ENCODE results near the gene KRTAP4-12. TPM values are rescaled to one million over a fixed set of nuclear protein-coding genes. Genes with fewer than 3 reads are reported as not detected.
"Not testable (repeated sequence)": the region's sequence is repeated elsewhere in the genome, so short reads cannot be mapped to it uniquely, and the experiment has no call there.

The KRTAP4-12 gene
- total RNA-seq, 2 experiments from 2014 or later: not detected

GRCh38 chr17:41163828-41164227 is 39.8 kb upstream of the KRTAP4-12 start:
- H3K9me3 Mint-ChIP-seq: no peaks in the 10 kb centered on the region
- H3K9me3 ChIP-seq (ENCODE audit: control insufficient read depth in 1 of 2, insufficient read depth in 1 of 2, low read length in 2 of 2): no peaks in the 10 kb centered on the region
- no peak overlapping the region for H3K27ac Mint-ChIP-seq
- intact Hi-C loops (cut with DNase I, micrococcal nuclease): no loop called here
- H3K4me1 Mint-ChIP-seq (ENCODE audit: low read depth): no peaks in the 10 kb centered on the region
- no peak overlapping the region for H3K27ac ChIP-seq (ENCODE audit: low read depth in 1 of 2, low read length in 2 of 2)
- no peak overlapping the region for H3K4me3 ChIP-seq (ENCODE audit: low read length)
- DNase-seq (no peak), ATAC-seq (ENCODE audit: poor library complexity) (no peak)
- H3K27me3 ChIP-seq (ENCODE audit: control insufficient read depth in 1 of 2, insufficient read depth in 2 of 2, low read length in 2 of 2): peaks cover 0 to 3% of the 10 kb centered on the region in 2 experiments
- no peaks in the 10 kb centered on the region for H3K36me3 Mint-ChIP-seq (ENCODE audit: low read depth)
- no peak for TF ChIP-seq CTCF (IDR thresholded peaks at IDR 0.05)
- ChIA-PET CTCF (no interaction called here), POLR2A (no interaction called here)
- peaks cover 10% of the 10 kb centered on the region for H3K27me3 Mint-ChIP-seq
- H3K36me3 ChIP-seq (ENCODE audit: insufficient read depth, low read length): no peaks in the 10 kb centered on the region
- H3K4me3 Mint-ChIP-seq: no peak overlapping the region
- no peaks in the 10 kb centered on the region for H3K4me1 ChIP-seq (ENCODE audit: insufficient read depth, low read length)

GRCh38 chr17:41160648-41161047 is 36.7 kb upstream of the KRTAP4-12 start, which contains the start of gene KRTAP4-4:
KRTAP4-4 (minus strand) TSS chr17:41160748; CDS start chr17:41160691, 57 bp downstream.
- Histone ChIP-seq H3K4me1 (ENCODE audit: insufficient read depth, low read length) (no peaks in the 10 kb centered on the region), H3K4me3 (ENCODE audit: low read length) (no peak within 1 kb of the TSS), H3K36me3 (ENCODE audit: insufficient read depth, low read length) (no peaks in the 10 kb centered on the region), H3K27ac (ENCODE audit: low read depth in 1 of 2, low read length in 2 of 2) (no peak within 1 kb of the TSS), H3K27me3 (ENCODE audit: control insufficient read depth in 1 of 2, insufficient read depth in 2 of 2, low read length in 2 of 2) (peaks cover 0 to 3% of the 10 kb centered on the region in 2 experiments), H3K9me3 (ENCODE audit: control insufficient read depth in 1 of 2, insufficient read depth in 1 of 2, low read length in 2 of 2) (no peaks in the 10 kb centered on the region)
- Mint-ChIP-seq H3K9me3 (no peaks in the 10 kb centered on the region), H3K27ac (no peak within 1 kb of the TSS), H3K4me1 (ENCODE audit: low read depth) (no peaks in the 10 kb centered on the region), H3K27me3 (peaks cover 18% of the 10 kb centered on the region), H3K4me3 (no peak within 1 kb of the TSS), H3K36me3 (ENCODE audit: low read depth) (no peaks in the 10 kb centered on the region)
- intact Hi-C loops (cut with DNase I, micrococcal nuclease): no loop called here
- ATAC-seq (ENCODE audit: poor library complexity) (no peak), DNase-seq (no peak)
- ChIA-PET POLR2A (interaction anchor here (1.4 kb wide), 1 partner anchor 148 kb away, joined by 3 read pairs; no protein-coding TSS in a partner anchor), CTCF (no interaction called here)
- TF ChIP-seq CTCF (IDR thresholded peaks at IDR 0.05): no peak

GRCh38 chr17:41160190-41160589 is 36.2 kb upstream of the KRTAP4-12 start:
- DNase-seq; ATAC-seq (ENCODE audit: poor library complexity); H3K4me1 Mint-ChIP-seq (ENCODE audit: low read depth); intact Hi-C loops (cut with DNase I, micrococcal nuclease); CTCF ChIA-PET; H3K27ac ChIP-seq (ENCODE audit: low read depth in 1 of 2, low read length in 2 of 2); H3K4me1 ChIP-seq (ENCODE audit: insufficient read depth, low read length); H3K36me3 ChIP-seq (ENCODE audit: insufficient read depth, low read length); H3K4me3 ChIP-seq (ENCODE audit: low read length); H3K27me3 ChIP-seq (ENCODE audit: control insufficient read depth in 1 of 2, insufficient read depth in 2 of 2, low read length in 2 of 2); H3K9me3 ChIP-seq (ENCODE audit: control insufficient read depth in 1 of 2, insufficient read depth in 1 of 2, low read length in 2 of 2); H3K4me3 Mint-ChIP-seq; H3K36me3 Mint-ChIP-seq (ENCODE audit: low read depth); H3K27ac Mint-ChIP-seq; H3K9me3 Mint-ChIP-seq: not testable (repeated sequence)
- peaks cover 20% of the 10 kb centered on the region for H3K27me3 Mint-ChIP-seq
- POLR2A ChIA-PET: interaction anchor here (1.4 kb wide), 1 partner anchor 148 kb away, joined by 3 read pairs; no protein-coding TSS in a partner anchor

GRCh38 chr17:41153856-41154255 is 29.9 kb upstream of the KRTAP4-12 start:
- no peaks in the 10 kb centered on the region for H3K4me1 ChIP-seq (ENCODE audit: insufficient read depth, low read length)
- ATAC-seq (ENCODE audit: poor library complexity): no peak
- H3K4me3 Mint-ChIP-seq: no peak overlapping the region
- no peaks in the 10 kb centered on the region for H3K9me3 Mint-ChIP-seq
- no peaks in the 10 kb centered on the region for H3K36me3 Mint-ChIP-seq (ENCODE audit: low read depth)
- no peak for DNase-seq
- H3K27ac Mint-ChIP-seq: no peak overlapping the region
- peaks cover 4% of the 10 kb centered on the region for H3K4me1 Mint-ChIP-seq (ENCODE audit: low read depth)
- no peaks in the 10 kb centered on the region for H3K9me3 ChIP-seq (ENCODE audit: control insufficient read depth in 1 of 2, insufficient read depth in 1 of 2, low read length in 2 of 2)
- H3K27me3 Mint-ChIP-seq: peaks cover 22% of the 10 kb centered on the region
- H3K4me3 ChIP-seq (ENCODE audit: low read length): no peak overlapping the region
- ChIA-PET CTCF (no interaction called here), POLR2A (no interaction called here)
- intact Hi-C loops (cut with DNase I, micrococcal nuclease): no loop called here
- H3K27ac ChIP-seq (ENCODE audit: low read depth in 1 of 2, low read length in 2 of 2): no peak overlapping the region
- H3K27me3 ChIP-seq (ENCODE audit: control insufficient read depth in 1 of 2, insufficient read depth in 2 of 2, low read length in 2 of 2): no peaks in the 10 kb centered on the region
- no peak for TF ChIP-seq CTCF (IDR thresholded peaks at IDR 0.05)
- H3K36me3 ChIP-seq (ENCODE audit: insufficient read depth, low read length): no peaks in the 10 kb centered on the region

Data from CD4-positive, alpha-beta T cell (primary cell).